GM12865 (cell line): ENCODE data around the gene PRKCH.
A peak's percentile ranks its signal among the peaks of the same experiment; 100 is the strongest.

ENCODE experiments used
- DNase-seq: peaks from one replicate; pipeline ENCODE4 v3.0.0; 2010; ENCODE audit warnings: low read depth
- H3K4me3 ChIP-seq: 2 replicates; pipeline ENCODE4 v1.5.1; 2011; ENCODE audit warnings: mild to moderate bottlenecking, low read depth, low read length, control low read depth
- TF ChIP-seq, protein P1 (sequence below): IDR thresholded peaks from 2 replicates; pipeline ENCODE4 v1.5.1; 2011; ENCODE audit warnings: low read length, control low read depth, low read depth, inconsistent platforms; ENCODE audit not compliant: insufficient read depth; ENCODE audit errors: missing control alignments

PRKCH gene

GRCh38 chr14:61376314-61376713, 54.9 kb downstream of the PRKCH start:
- TF ChIP-seq, protein P1, sequence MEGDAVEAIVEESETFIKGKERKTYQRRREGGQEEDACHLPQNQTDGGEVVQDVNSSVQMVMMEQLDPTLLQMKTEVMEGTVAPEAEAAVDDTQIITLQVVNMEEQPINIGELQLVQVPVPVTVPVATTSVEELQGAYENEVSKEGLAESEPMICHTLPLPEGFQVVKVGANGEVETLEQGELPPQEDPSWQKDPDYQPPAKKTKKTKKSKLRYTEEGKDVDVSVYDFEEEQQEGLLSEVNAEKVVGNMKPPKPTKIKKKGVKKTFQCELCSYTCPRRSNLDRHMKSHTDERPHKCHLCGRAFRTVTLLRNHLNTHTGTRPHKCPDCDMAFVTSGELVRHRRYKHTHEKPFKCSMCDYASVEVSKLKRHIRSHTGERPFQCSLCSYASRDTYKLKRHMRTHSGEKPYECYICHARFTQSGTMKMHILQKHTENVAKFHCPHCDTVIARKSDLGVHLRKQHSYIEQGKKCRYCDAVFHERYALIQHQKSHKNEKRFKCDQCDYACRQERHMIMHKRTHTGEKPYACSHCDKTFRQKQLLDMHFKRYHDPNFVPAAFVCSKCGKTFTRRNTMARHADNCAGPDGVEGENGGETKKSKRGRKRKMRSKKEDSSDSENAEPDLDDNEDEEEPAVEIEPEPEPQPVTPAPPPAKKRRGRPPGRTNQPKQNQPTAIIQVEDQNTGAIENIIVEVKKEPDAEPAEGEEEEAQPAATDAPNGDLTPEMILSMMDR: no peak
- DNase-seq: no peak
- no peak overlapping the region for H3K4me3 ChIP-seq

GRCh38 chr14:61377749-61378148, 56.4 kb downstream of the PRKCH start:
- no peak overlapping the region for H3K4me3 ChIP-seq
- TF ChIP-seq, protein P1: no peak

DNA sequence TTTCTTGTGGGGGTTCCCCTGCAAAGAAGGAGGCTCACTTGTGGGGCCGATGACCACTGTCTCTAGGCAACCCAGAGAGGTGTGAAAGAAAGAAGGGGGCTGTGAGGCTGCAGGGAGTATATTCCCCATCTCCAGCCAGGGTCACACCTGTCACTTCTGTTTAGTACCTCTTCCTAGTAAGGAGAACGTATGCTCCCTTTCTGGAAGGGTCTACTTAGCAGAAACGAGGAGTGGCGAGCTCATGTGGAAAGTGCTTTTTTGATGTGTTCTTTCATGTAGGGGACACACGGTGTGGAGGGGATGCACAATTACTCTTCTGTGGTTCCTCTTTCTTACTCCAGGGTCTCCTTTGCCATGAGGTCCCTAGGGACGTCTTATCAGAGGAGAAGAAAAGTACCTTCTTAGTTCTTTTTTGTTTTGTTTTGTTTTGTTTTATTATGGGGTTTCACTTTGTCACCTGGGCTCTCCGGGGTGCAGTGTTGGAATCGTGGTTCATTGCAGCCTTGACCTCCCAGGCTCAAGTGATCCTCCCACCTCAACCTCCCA, 58.3 kb downstream of the PRKCH start:
- no peak overlapping the region for H3K4me3 ChIP-seq
- TF ChIP-seq, protein P1: no peak
- peak; percentile 48 for DNase-seq

More at GRCh38 chr14:61377749-61378148, 56.4 kb downstream of the PRKCH start:
- DNase-seq: no peak

DNA sequence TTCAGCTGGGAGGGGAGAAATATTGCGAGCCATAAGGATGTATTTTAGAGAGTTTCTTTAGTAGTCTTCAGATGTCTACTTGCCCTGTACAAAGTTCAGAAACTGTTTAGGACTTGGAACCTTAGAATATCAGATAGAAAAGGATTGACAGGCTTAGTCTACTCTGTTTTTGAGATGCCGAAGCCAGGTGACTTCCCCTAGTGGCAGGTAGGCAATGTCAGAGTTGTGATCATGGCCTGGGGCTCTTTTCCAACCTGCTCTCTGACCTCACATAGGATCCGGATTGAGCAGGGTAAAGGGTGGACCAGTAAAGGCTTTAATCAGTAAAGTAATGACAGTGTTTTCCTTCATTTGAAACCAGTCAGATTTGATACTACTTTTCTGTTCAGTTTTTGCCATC, 59.6 kb downstream of the PRKCH start:
- no peak for DNase-seq
- TF ChIP-seq, protein P1: peak; percentile 8
- no peak overlapping the region for H3K4me3 ChIP-seq

DNA sequence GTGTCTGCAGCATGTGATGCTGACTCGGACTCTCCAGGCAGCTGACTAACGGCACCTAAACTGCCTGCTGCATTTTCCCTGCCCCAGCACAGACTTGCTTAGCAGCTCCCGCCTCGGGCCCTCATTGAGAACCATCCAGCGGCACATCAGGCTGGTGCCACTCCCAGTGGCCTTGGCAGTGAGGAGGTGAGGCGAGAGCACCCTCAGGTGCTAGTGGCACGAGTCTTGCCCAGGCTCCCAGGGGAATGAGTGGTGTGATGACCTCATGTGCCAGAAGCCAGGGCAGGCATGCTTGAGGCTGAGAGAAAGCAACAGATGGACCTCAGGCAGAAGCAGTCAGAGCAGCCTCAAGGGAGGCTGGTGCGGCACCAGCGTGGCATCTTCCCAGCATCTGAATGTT, 60.2 kb downstream of the PRKCH start:
- DNase-seq: peak; percentile 38
- H3K4me3 ChIP-seq: no peak overlapping the region
- TF ChIP-seq, protein P1: no peak

DNA sequence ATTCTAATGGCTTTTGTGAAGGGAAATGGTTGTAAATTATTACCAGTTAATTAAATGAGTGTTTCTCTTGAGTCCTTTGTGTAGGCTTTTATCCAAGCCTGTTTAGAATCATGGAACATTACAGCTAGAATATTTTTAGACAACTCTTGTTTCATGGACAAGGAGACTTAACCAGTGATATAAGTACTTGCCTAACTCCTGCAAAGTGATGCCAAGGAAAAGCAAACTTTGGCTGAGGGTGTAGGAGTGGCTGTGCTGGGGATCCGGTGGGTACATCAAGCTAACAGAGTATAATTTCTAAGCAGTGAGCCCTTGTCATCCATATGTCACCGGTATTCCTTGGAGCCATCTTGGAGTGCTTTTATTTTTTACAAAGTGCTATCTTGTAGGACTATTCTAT, 61.5 kb downstream of the PRKCH start:
- TF ChIP-seq, protein P1: no peak

More for the DNA sequence above, 61.5 kb downstream of the PRKCH start:
- DNase-seq: no peak
- no peak overlapping the region for H3K4me3 ChIP-seq
